GM23338 (cell line): Measurements from ENCODE around the gene FOXP1. TPM values are rescaled to one million over a fixed set of nuclear protein-coding genes. Genes with fewer than 3 reads are reported as not detected.

Experiments used
- ATAC-seq: fragments of 200-7000 bp; cut with Tn5 transposase; 3 replicates; pipeline ENCODE4 v1.9.1; 2020
- DNase-seq: peaks from one replicate; pipeline ENCODE4 v3.0.0-alpha.2; 2015; ENCODE audit warnings: low spot score
- H2AFZ ChIP-seq: fragments of 200-600 bp; sonication (generic); 2 replicates; pipeline ENCODE4 v1.8.0; 2016; ENCODE audit warnings: antibody characterized with exemption, mild to moderate bottlenecking, moderate library complexity
- H3F3A ChIP-seq: fragments of 200-600 bp; sonication (generic); replicated peaks from 2 replicates; pipeline ENCODE4 v1.8.0; 2017; ENCODE audit warnings: antibody characterized with exemption, mixed run types, low read depth
- H3K27ac ChIP-seq: fragments of 200-600 bp; sonication (generic); 2 replicates; pipeline ENCODE4 v1.6.1; 2016; ENCODE audit warnings: low read depth
- H3K27me3 ChIP-seq: fragments of 200-600 bp; sonication (generic); 2 replicates; pipeline ENCODE4 v1.8.0; 2016; ENCODE audit warnings: mild to moderate bottlenecking, mixed run types, moderate library complexity; ENCODE audit not compliant: insufficient read depth
- H3K36me3 ChIP-seq: fragments of 200-600 bp; sonication (generic); 2 replicates; pipeline ENCODE4 v1.8.0; 2016; ENCODE audit warnings: mild to moderate bottlenecking; ENCODE audit not compliant: insufficient read depth
- H3K4me1 ChIP-seq: fragments of 200-600 bp; sonication (generic); 2 replicates; pipeline ENCODE4 v1.8.0; 2016; ENCODE audit warnings: mild to moderate bottlenecking, moderate library complexity; ENCODE audit not compliant: insufficient read depth
- H3K4me2 ChIP-seq: fragments of 200-600 bp; sonication (generic); 2 replicates; pipeline ENCODE4 v1.7.1; 2017; ENCODE audit warnings: mixed run types
- H3K4me3 ChIP-seq: fragments of 200-600 bp; sonication (generic); 2 replicates; pipeline ENCODE4 v1.6.1; 2016; ENCODE audit warnings: mixed run types
- H3K79me2 ChIP-seq: fragments of 200-600 bp; sonication (generic); replicated peaks from 2 replicates; pipeline ENCODE4 v1.8.0; 2017; ENCODE audit warnings: mild to moderate bottlenecking; ENCODE audit not compliant: insufficient read depth
- H3K9me2 ChIP-seq: fragments of 200-600 bp; sonication (generic); 2 replicates; pipeline ENCODE4 v1.8.0; 2017; ENCODE audit not compliant: insufficient read depth
- H4K20me1 ChIP-seq: fragments of 200-600 bp; sonication (generic); replicated peaks from 2 replicates; pipeline ENCODE4 v1.8.0; 2017; ENCODE audit warnings: mild to moderate bottlenecking; ENCODE audit not compliant: insufficient read depth
- H3K27ac Mint-ChIP-seq: 2 replicates; pipeline ENCODE4 v1.8.0; 2020; ENCODE audit warnings: inconsistent platforms, mild to moderate bottlenecking, moderate library complexity, mixed read lengths
- H3K27me3 Mint-ChIP-seq: 3 replicates; pipeline ENCODE4 v1.8.0; 2022; ENCODE audit warnings: low read depth, mild to moderate bottlenecking, moderate library complexity, mixed read lengths, inconsistent platforms; ENCODE audit not compliant: insufficient read depth, poor library complexity
- H3K36me3 Mint-ChIP-seq: 3 replicates; pipeline ENCODE4 v1.8.0; 2021; ENCODE audit warnings: low read depth, mild to moderate bottlenecking, inconsistent platforms, moderate library complexity, mixed read lengths
- H3K4me1 Mint-ChIP-seq: 3 replicates; pipeline ENCODE4 v1.8.0; 2020; ENCODE audit warnings: mild to moderate bottlenecking, inconsistent platforms, mixed read lengths
- H3K4me3 Mint-ChIP-seq: 3 replicates; pipeline ENCODE4 v1.8.0; 2021; ENCODE audit warnings: moderate library complexity, mild to moderate bottlenecking, inconsistent platforms, mixed read lengths
- H3K9me3 Mint-ChIP-seq: 3 replicates; pipeline ENCODE4 v1.8.0; 2020; ENCODE audit warnings: moderate library complexity, mild to moderate bottlenecking, inconsistent platforms, mixed read lengths
- EZH2 ChIP-seq: fragments of 200-600 bp; sonication (generic); IDR thresholded peaks from one replicate; pipeline ENCODE4 v1.8.0; 2017; ENCODE audit warnings: antibody characterized with exemption, mild to moderate bottlenecking, low read depth; ENCODE audit not compliant: unreplicated experiment
- JUNB ChIP-seq: IDR thresholded peaks from one replicate; pipeline ENCODE4 v1.6.1; 2016; ENCODE audit warnings: antibody characterized with exemption; ENCODE audit not compliant: unreplicated experiment
- NANOG ChIP-seq: IDR thresholded peaks from 2 replicates; pipeline ENCODE4 v1.6.1; 2016; ENCODE audit warnings: antibody characterized with exemption, borderline replicate concordance
- POLR2AphosphoS5 ChIP-seq: IDR thresholded peaks from 2 replicates; pipeline ENCODE4 v1.6.1; 2016; ENCODE audit warnings: antibody characterized with exemption, low read depth
- polyA plus RNA-seq: library from polyadenylated mRNA; unstranded; fragments of >200 nt; fragmentation: Nextera tagmentation; extraction: Ambion mirVana; gene quantifications from 2 replicates; pipeline ENCODE4 v1.2.1, GENCODE V29; 2016
- total RNA-seq: library from RNA; depleted of rRNA; stranded (reverse); fragments of >200 nt; shearing (Covaris generic); gene quantifications from 2 replicates; pipeline ENCODE4 v1.2.3, GENCODE V29; 2014
- TF ChIP-seq, protein P1 (sequence below): IDR thresholded peaks from 2 replicates; pipeline ENCODE4 v1.6.1; 2016; ENCODE audit warnings: antibody characterized with exemption
- TF ChIP-seq, protein P2 (sequence below): fragments of 250-450 bp; sonication (Bioruptor Pico); IDR thresholded peaks from 2 replicates; pipeline ENCODE4 v1.5.0; 2020; ENCODE audit warnings: mild to moderate bottlenecking, moderate library complexity

FOXP1 gene
- total and polyA plus RNA-seq, 2 experiments from 2014 or later: 32.9 to 35.5 TPM

DNA sequence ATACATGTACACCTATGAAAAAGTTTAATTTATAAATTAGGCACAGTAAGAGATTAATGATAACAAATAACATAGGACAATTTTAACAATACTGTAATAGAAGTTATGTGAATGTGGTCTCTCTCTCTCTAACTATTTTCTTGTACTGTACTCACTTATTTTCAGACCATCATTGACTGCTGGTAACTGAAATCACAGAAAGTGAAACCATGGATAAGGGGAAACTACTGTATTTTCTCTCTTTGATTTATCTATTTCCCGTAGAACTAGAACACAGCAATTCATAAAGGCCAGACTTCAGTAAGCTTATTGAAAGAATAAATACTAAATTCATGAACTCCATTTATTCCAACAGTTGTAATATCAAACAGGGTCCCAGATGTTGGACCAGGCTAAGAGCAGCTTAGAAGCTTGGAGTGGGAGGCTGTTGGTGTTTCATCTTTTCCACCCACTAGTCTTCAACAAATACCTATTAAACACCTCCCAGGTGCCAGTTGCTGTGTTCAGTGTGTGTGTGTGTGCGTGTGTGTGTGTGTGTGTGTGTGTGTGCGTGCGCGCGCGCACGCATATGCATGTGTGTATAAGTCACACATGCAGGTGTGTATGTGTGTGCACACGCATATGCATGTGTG lies 235.4 kb downstream of the FOXP1 start (continued):
- TF ChIP-seq, protein P1, sequence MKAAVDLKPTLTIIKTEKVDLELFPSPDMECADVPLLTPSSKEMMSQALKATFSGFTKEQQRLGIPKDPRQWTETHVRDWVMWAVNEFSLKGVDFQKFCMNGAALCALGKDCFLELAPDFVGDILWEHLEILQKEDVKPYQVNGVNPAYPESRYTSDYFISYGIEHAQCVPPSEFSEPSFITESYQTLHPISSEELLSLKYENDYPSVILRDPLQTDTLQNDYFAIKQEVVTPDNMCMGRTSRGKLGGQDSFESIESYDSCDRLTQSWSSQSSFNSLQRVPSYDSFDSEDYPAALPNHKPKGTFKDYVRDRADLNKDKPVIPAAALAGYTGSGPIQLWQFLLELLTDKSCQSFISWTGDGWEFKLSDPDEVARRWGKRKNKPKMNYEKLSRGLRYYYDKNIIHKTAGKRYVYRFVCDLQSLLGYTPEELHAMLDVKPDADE: no peak

DNA sequence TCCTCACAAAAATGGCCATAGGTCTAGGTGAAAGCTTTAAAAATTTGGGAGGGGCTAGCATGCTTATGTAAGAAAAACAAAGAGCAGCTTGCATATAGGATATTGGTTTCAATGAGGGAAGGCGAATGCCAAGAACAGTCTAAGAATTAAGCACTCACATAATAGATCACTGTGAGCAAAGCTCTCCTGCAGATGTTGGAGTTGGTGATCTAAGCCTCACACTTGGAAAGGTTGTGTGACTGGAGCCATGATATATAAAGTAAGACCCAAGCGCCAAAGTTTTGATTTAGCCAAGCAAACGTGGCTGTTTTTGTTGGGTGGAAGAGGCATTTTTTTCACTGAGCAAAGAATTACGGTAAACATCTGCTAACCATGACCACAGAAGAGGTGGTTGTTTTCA lies 237.5 kb downstream of the FOXP1 start:
- H3K27me3 ChIP-seq: no peaks in the 10 kb centered on the region
- no peaks in the 10 kb centered on the region for H3K79me2 ChIP-seq
- H3K4me1 ChIP-seq: no peaks in the 10 kb centered on the region
- no peak overlapping the region; the same call in 1 of the 2 replicates for H3K27ac Mint-ChIP-seq
- TF ChIP-seq POLR2AphosphoS5 (no peak), NANOG (no peak), EZH2 (no peak), JUNB (no peak)
- TF ChIP-seq, protein P2, sequence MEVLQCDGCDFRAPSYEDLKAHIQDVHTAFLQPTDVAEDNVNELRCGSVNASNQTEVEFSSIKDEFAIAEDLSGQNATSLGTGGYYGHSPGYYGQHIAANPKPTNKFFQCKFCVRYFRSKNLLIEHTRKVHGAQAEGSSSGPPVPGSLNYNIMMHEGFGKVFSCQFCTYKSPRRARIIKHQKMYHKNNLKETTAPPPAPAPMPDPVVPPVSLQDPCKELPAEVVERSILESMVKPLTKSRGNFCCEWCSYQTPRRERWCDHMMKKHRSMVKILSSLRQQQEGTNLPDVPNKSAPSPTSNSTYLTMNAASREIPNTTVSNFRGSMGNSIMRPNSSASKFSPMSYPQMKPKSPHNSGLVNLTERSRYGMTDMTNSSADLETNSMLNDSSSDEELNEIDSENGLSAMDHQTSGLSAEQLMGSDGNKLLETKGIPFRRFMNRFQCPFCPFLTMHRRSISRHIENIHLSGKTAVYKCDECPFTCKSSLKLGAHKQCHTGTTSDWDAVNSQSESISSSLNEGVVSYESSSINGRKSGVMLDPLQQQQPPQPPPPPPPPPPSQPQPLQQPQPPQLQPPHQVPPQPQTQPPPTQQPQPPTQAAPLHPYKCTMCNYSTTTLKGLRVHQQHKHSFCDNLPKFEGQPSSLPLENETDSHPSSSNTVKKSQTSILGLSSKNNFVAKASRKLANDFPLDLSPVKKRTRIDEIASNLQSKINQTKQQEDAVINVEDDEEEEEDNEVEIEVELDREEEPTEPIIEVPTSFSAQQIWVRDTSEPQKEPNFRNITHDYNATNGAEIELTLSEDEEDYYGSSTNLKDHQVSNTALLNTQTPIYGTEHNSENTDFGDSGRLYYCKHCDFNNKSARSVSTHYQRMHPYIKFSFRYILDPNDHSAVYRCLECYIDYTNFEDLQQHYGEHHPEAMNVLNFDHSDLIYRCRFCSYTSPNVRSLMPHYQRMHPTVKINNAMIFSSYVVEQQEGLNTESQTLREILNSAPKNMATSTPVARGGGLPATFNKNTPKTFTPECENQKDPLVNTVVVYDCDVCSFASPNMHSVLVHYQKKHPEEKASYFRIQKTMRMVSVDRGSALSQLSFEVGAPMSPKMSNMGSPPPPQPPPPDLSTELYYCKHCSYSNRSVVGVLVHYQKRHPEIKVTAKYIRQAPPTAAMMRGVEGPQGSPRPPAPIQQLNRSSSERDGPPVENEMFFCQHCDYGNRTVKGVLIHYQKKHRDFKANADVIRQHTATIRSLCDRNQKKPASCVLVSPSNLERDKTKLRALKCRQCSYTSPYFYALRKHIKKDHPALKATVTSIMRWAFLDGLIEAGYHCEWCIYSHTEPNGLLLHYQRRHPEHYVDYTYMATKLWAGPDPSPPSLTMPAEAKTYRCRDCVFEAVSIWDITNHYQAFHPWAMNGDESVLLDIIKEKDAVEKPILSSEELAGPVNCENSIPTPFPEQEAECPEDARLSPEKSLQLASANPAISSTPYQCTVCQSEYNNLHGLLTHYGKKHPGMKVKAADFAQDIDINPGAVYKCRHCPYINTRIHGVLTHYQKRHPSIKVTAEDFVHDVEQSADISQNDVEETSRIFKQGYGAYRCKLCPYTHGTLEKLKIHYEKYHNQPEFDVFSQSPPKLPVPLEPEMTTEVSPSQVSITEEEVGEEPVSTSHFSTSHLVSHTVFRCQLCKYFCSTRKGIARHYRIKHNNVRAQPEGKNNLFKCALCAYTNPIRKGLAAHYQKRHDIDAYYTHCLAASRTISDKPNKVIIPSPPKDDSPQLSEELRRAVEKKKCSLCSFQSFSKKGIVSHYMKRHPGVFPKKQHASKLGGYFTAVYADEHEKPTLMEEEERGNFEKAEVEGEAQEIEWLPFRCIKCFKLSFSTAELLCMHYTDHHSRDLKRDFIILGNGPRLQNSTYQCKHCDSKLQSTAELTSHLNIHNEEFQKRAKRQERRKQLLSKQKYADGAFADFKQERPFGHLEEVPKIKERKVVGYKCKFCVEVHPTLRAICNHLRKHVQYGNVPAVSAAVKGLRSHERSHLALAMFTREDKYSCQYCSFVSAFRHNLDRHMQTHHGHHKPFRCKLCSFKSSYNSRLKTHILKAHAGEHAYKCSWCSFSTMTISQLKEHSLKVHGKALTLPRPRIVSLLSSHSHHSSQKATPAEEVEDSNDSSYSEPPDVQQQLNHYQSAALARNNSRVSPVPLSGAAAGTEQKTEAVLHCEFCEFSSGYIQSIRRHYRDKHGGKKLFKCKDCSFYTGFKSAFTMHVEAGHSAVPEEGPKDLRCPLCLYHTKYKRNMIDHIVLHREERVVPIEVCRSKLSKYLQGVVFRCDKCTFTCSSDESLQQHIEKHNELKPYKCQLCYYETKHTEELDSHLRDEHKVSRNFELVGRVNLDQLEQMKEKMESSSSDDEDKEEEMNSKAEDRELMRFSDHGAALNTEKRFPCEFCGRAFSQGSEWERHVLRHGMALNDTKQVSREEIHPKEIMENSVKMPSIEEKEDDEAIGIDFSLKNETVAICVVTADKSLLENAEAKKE (CRISPR knock-in tag): no peak
- no peaks in the 10 kb centered on the region for H4K20me1 ChIP-seq
- ATAC-seq (no peak), DNase-seq (no peak)
- peaks cover 3% of the 10 kb centered on the region for H3K27me3 Mint-ChIP-seq
- H3K36me3 ChIP-seq: no peaks in the 10 kb centered on the region
- H3K4me1 Mint-ChIP-seq: no peaks in the 10 kb centered on the region
- H2AFZ ChIP-seq: no peak overlapping the region
- H3K4me2 ChIP-seq: no peak overlapping the region
- no peaks in the 10 kb centered on the region for H3K36me3 Mint-ChIP-seq
- no peaks in the 10 kb centered on the region for H3K9me2 ChIP-seq
- no peak overlapping the region for H3K4me3 ChIP-seq
- H3K9me3 Mint-ChIP-seq: no peaks in the 10 kb centered on the region
- H3F3A ChIP-seq: no peaks in the 10 kb centered on the region
- H3K27ac ChIP-seq: no peak overlapping the region
- no peak overlapping the region for H3K4me3 Mint-ChIP-seq
